Activated CD4-positive, alpha-beta memory T cell treated with anti-CD3 and anti-CD28 coated beads for 36 hours (primary cell): ENCODE measurements around the gene NFE2L3. TPM values are rescaled to one million over a fixed set of nuclear protein-coding genes. Genes with fewer than 3 reads are reported as not detected.

Source experiments
- CTCF ChIA-PET: fragments of 350-600 bp; sonication (Branson Sonifier 250); formaldehyde crosslinking; loops from one replicate; lab custom pipeline; 2021; ENCODE audit warnings: antibody characterized with exemption, inconsistent platforms; lab: Charles Lee
- POLR2A ChIA-PET: fragments of 350-600 bp; sonication (Branson Sonifier 250); formaldehyde crosslinking; loops from one replicate; lab custom pipeline; 2021; ENCODE audit warnings: antibody characterized with exemption; lab: Charles Lee
- DNase-seq: peaks from one replicate; pipeline ENCODE4 v3.0.0-alpha.2; 2020
- H3K27ac Mint-ChIP-seq: one replicate; pipeline ENCODE4 v1.8.0; 2021; ENCODE audit warnings: mixed read lengths
- H3K27me3 Mint-ChIP-seq: one replicate; pipeline ENCODE4 v1.8.0; 2021; ENCODE audit warnings: mixed read lengths
- H3K36me3 Mint-ChIP-seq: one replicate; pipeline ENCODE4 v1.8.0; 2021; ENCODE audit warnings: mixed read lengths
- H3K4me1 Mint-ChIP-seq: one replicate; pipeline ENCODE4 v1.8.0; 2021; ENCODE audit warnings: low read depth, mixed read lengths
- H3K4me3 Mint-ChIP-seq: one replicate; pipeline ENCODE4 v1.8.0; 2021; ENCODE audit warnings: mild to moderate bottlenecking, mixed read lengths
- H3K9me3 Mint-ChIP-seq: one replicate; pipeline ENCODE4 v1.8.0; 2021; ENCODE audit warnings: mixed read lengths
- intact Hi-C: fragments of 100-400 bp; cut with micrococcal nuclease; formaldehyde crosslinking; loops from one replicate; pipeline ENCODE4 v1.15.1; 2023
- total RNA-seq, 2 experiments: library from RNA; stranded (reverse); gene quantifications; one replicate each; pipeline ENCODE4 v1.2.3, GENCODE V29; 2021

The NFE2L3 gene
- total RNA-seq, 2 experiments from 2014 or later = 27.3 to 30.3 TPM

GRCh38 chr7:26195867-26196657 is 44.1 kb downstream of the NFE2L3 start:
- ChIA-PET CTCF (interaction anchor here (1.0 to 3.4 kb wide), 7 partner anchors 7 to 303 kb away, joined by 3 to 27 read pairs (median 6); partner anchors contain the start of gene NFE2L3), POLR2A (interaction anchor here (0.9 to 9.9 kb wide), 7 partner anchors 8 to 97 kb away, joined by 3 to 160 read pairs (median 12); no protein-coding TSS in a partner anchor)
- Mint-ChIP-seq H3K4me3 (peak overlapping the region; percentile 99), H3K36me3 (peaks cover 94% of the 10 kb centered on the region), H3K4me1 (peaks cover 60% of the 10 kb centered on the region), H3K27me3 (peaks cover 6% of the 10 kb centered on the region), H3K27ac (peak overlapping the region; percentile 100), H3K9me3 (peaks cover 2% of the 10 kb centered on the region)
- intact Hi-C loops = loop anchor here (1.0 kb wide), 1 partner anchor 8 kb away; no protein-coding TSS in a partner anchor
- DNase-seq = no peak

- H3K4me3 Mint-ChIP-seq = peak overlapping the region; percentile 99
- H3K27ac Mint-ChIP-seq = peak overlapping the region; percentile 100
- POLR2A ChIA-PET = interaction anchor here (0.8 to 9.9 kb wide), 12 partner anchors 8 to 105 kb away, joined by 3 to 160 read pairs (median 8); partner anchors contain the start of gene NFE2L3
- H3K36me3 Mint-ChIP-seq = peaks cover 85% of the 10 kb centered on the region
- intact Hi-C loops = no loop called here
- peaks cover 2% of the 10 kb centered on the region for H3K9me3 Mint-ChIP-seq
- peaks cover 50% of the 10 kb centered on the region for H3K4me1 Mint-ChIP-seq
- DNase-seq = no peak
- H3K27me3 Mint-ChIP-seq = peaks cover 6% of the 10 kb centered on the region
- CTCF ChIA-PET = interaction anchor here (0.9 to 3.4 kb wide), 12 partner anchors 9 to 305 kb away, joined by 3 to 27 read pairs (median 6); partner anchors contain the start of gene NFE2L3
These were observed 45.4 kb downstream of the NFE2L3 start for GRCh38 chr7:26197153-26198115.

GRCh38 chr7:26198133-26198780 is 46.3 kb downstream of the NFE2L3 start:
- H3K9me3 Mint-ChIP-seq = peaks cover 2% of the 10 kb centered on the region
- peaks cover 83% of the 10 kb centered on the region for H3K36me3 Mint-ChIP-seq
- H3K4me1 Mint-ChIP-seq = peaks cover 42% of the 10 kb centered on the region
- ChIA-PET CTCF (interaction anchor here (0.8 to 3.4 kb wide), 11 partner anchors 9 to 305 kb away, joined by 3 to 27 read pairs (median 6); partner anchors contain the start of gene NFE2L3), POLR2A (interaction anchor here (0.9 to 9.9 kb wide), 10 partner anchors 10 to 106 kb away, joined by 3 to 160 read pairs (median 9); partner anchors contain the start of gene NFE2L3)
- H3K27ac Mint-ChIP-seq = peak overlapping the region; percentile 100
- peaks cover 6% of the 10 kb centered on the region for H3K27me3 Mint-ChIP-seq
- intact Hi-C loops = no loop called here
- DNase-seq = no peak
- H3K4me3 Mint-ChIP-seq = peak overlapping the region; percentile 99

DNA sequence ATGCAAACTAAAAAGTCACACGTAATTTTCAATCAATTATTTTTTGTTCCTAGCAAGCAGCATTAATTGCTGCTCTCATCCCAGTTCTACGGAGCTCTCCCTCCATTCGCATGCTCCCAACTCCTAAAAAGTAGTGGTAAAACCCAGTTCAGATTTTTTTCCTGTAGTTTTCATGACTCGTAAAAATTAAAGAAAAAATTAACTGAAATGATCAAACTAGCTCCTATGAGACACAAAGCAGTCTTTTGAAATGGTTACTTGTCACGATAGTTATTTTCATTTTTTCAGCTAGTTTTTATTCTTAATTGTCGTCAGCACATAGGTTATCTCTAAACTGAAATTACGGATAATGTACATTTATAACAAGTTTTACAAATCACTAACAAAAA is 46.8 kb downstream of the NFE2L3 start:
- intact Hi-C loops = no loop called here
- Mint-ChIP-seq H3K27me3 (peaks cover 6% of the 10 kb centered on the region), H3K4me1 (peaks cover 39% of the 10 kb centered on the region), H3K36me3 (peaks cover 83% of the 10 kb centered on the region), H3K27ac (peak overlapping the region; percentile 100), H3K4me3 (peak overlapping the region; percentile 99), H3K9me3 (peaks cover 2% of the 10 kb centered on the region)
- ChIA-PET POLR2A (interaction anchor here (0.7 to 9.9 kb wide), 10 partner anchors 7 to 337 kb away, joined by 3 to 160 read pairs (median 9); partner anchors contain the start of gene NFE2L3), CTCF (interaction anchor here (0.8 to 3.4 kb wide), 10 partner anchors 7 to 306 kb away, joined by 3 to 27 read pairs (median 6); partner anchors contain the start of gene NFE2L3)
- no peak for DNase-seq

- Mint-ChIP-seq H3K9me3 (peaks cover 2% of the 10 kb centered on the region), H3K4me3 (peak overlapping the region; percentile 99), H3K27me3 (peaks cover 6% of the 10 kb centered on the region), H3K27ac (peak overlapping the region; percentile 100), H3K36me3 (peaks cover 81% of the 10 kb centered on the region), H3K4me1 (peaks cover 37% of the 10 kb centered on the region)
- intact Hi-C loops = loop anchor here (1.0 to 10.0 kb wide), 10 partner anchors 46 to 1541 kb away; partner anchors contain the start of genes CYCS, OSBPL3 and TAX1BP1
- peak; percentile 73 for DNase-seq
- ChIA-PET CTCF (interaction anchor here (0.5 to 4.0 kb wide), 8 partner anchors 8 to 1074 kb away, joined by 3 to 27 read pairs (median 6); partner anchors contain the start of gene CYCS), POLR2A (interaction anchor here (0.7 to 9.9 kb wide), 14 partner anchors 8 to 337 kb away, joined by 3 to 160 read pairs (median 5); partner anchors contain the start of genes NFE2L3 and SNX10)
These were observed 47.5 kb downstream of the NFE2L3 start for GRCh38 chr7:26199301-26200037.

GRCh38 chr7:26200038-26200443 is 48.0 kb downstream of the NFE2L3 start:
- ChIA-PET CTCF (interaction anchor here (0.5 to 4.0 kb wide), 6 partner anchors 9 to 1075 kb away, joined by 3 to 15 read pairs (median 4); partner anchors contain the start of gene CYCS), POLR2A (interaction anchor here (0.8 to 9.9 kb wide), 12 partner anchors 8 to 338 kb away, joined by 4 to 160 read pairs (median 6); partner anchors contain the start of genes NFE2L3 and SNX10)
- peaks cover 81% of the 10 kb centered on the region for H3K36me3 Mint-ChIP-seq
- peaks cover 2% of the 10 kb centered on the region for H3K9me3 Mint-ChIP-seq
- peak overlapping the region; percentile 99 for H3K4me3 Mint-ChIP-seq
- H3K27ac Mint-ChIP-seq = peak overlapping the region; percentile 100
- intact Hi-C loops = loop anchor here (1.0 to 10.0 kb wide), 10 partner anchors 47 to 1541 kb away; partner anchors contain the start of genes CYCS, OSBPL3 and TAX1BP1
- peaks cover 6% of the 10 kb centered on the region for H3K27me3 Mint-ChIP-seq
- peaks cover 39% of the 10 kb centered on the region for H3K4me1 Mint-ChIP-seq
- peak; percentile 82 for DNase-seq

DNA sequence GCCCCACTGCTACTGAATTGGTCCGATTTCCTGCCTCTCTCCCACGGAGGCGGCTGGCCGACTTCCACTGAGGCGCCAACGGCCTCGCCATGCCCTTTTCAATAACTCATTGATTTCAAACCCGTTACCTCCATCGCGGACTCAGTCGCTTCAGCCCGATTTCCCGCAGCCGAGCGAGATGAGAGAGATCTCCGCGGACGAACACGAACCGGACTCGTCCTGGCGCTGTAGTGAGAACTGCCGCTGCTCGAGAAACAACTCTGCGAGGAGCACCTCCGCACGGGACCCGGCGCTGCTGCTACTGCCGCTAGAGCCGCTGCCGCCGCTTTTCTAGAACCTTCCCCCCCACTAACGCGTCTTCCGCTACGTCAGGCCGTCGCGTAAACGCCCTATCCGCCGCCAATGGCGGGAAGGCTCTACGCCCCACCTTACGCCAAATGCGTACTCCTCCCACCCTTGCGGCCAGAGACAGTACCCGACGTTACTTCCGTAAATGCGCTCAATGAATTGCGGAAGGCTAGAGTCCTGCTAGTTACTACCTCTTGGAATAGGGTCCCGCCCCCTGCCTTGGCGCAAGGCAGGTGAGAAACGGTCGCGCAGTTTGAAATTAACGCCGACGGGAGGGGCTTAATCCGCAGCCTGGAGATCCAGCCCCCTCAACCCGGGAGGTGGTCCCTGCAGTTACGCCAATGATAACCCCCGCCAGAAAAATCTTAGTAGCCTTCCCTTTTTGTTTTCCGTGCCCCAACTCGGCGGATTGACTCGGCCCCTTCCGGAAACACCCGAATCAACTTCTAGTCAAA is 48.6 kb downstream of the NFE2L3 start, which contains the start of gene HNRNPA2B1:
Gene HNRNPA2B1 (minus strand): TSS at position 303 of the 803 bp plus-strand sequence. CDS start 169 bp downstream, at position 134.
- H3K4me3 Mint-ChIP-seq = peak within 1 kb of the TSS; percentile 99
- H3K27me3 Mint-ChIP-seq = peaks cover 6% of the 10 kb centered on the region
- peaks cover 2% of the 10 kb centered on the region for H3K9me3 Mint-ChIP-seq
- peak; percentile 98 for DNase-seq
- H3K4me1 Mint-ChIP-seq = peaks cover 39% of the 10 kb centered on the region
- ChIA-PET CTCF (interaction anchor here (0.8 to 4.0 kb wide), 6 partner anchors 9 to 169 kb away, joined by 3 to 15 read pairs (median 4); no protein-coding TSS in a partner anchor), POLR2A (interaction anchor here (0.8 to 9.9 kb wide), 16 partner anchors 8 to 339 kb away, joined by 4 to 160 read pairs (median 10); partner anchors contain the start of genes NFE2L3 and SNX10)
- intact Hi-C loops = loop anchor here (1.0 to 10.0 kb wide), 11 partner anchors 47 to 1540 kb away; partner anchors contain the start of genes CYCS, OSBPL3 and TAX1BP1
- peaks cover 81% of the 10 kb centered on the region for H3K36me3 Mint-ChIP-seq
- H3K27ac Mint-ChIP-seq = peak within 1 kb of the TSS; percentile 100

DNA sequence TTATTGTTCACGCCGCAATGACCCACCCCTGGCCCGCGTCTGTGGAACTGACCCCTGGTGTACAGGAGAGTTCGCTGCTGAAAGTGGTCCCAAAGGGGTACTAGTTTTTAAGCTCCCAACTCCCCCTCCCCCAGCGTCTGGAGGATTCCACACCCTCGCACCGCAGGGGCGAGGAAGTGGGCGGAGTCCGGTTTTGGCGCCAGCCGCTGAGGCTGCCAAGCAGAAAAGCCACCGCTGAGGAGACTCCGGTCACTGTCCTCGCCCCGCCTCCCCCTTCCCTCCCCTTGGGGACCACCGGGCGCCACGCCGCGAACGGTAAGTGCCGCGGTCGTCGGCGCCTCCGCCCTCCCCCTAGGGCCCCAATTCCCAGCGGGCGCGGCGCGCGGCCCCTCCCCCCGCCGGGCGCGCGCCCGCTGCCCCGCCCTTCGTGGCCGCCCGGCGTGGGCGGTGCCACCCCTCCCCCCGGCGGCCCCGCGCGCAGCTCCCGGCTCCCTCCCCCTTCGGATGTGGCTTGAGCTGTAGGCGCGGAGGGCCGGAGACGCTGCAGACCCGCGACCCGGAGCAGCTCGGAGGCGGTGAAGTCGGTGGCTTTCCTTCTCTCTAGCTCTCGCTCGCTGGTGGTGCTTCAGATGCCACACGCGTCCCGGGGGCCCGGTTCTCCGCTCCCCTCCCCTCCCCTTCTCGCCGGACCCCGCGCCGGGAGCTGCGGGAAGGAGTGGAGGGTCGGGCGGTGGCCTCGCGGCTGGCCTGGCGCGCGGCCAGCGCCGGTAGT is 49.4 kb downstream of the NFE2L3 start, which contains the start of gene CBX3:
Gene CBX3 (plus strand): TSS at position 499 of the 772 bp plus-strand sequence. CDS start 1,254 bp downstream, outside the sequence.
- DNase-seq = peak; percentile 95
- H3K4me1 Mint-ChIP-seq = peaks cover 38% of the 10 kb centered on the region

More for the DNA sequence above, 49.4 kb downstream of the NFE2L3 start, which contains the start of gene CBX3:
- CTCF ChIA-PET = interaction anchor here (1.2 to 4.0 kb wide), 4 partner anchors 45 to 168 kb away, joined by 3 to 15 read pairs (median 6); partner anchors contain the start of gene NFE2L3
- POLR2A ChIA-PET = interaction anchor here (0.6 to 8.4 kb wide), 11 partner anchors 9 to 1539 kb away, joined by 3 to 142 read pairs (median 10); partner anchors contain the start of genes NFE2L3 and SNX10
- H3K4me3 Mint-ChIP-seq = peak within 1 kb of the TSS; percentile 99
- peaks cover 6% of the 10 kb centered on the region for H3K27me3 Mint-ChIP-seq
- peak within 1 kb of the TSS; percentile 100 for H3K27ac Mint-ChIP-seq
- H3K36me3 Mint-ChIP-seq = peaks cover 78% of the 10 kb centered on the region
- intact Hi-C loops = loop anchor here (1.0 to 10.0 kb wide), 9 partner anchors 93 to 1539 kb away; partner anchors contain the start of genes CYCS, OSBPL3 and TAX1BP1
- H3K9me3 Mint-ChIP-seq = peaks cover 2% of the 10 kb centered on the region
